HepG2 (cell line): ENCODE data around the gene ABHD17A. TPM values are rescaled to one million over a fixed set of nuclear protein-coding genes. Genes with fewer than 3 reads are reported as not detected.

ENCODE experiments used
- ARNT ChIP-seq: fragments of 450-650 bp; IDR thresholded peaks from 2 replicates; pipeline ENCODE4 v1.6.1; 2017
- HNRNPH1 ChIP-seq: fragments of 200-400 bp; formaldehyde crosslinking; optimal IDR thresholded peaks from 2 replicates; pipeline ENCODE3; 2017; ENCODE audit warnings: mild to moderate bottlenecking, low read depth, low read length
- KDM3A ChIP-seq: IDR thresholded peaks from 2 replicates; pipeline ENCODE4 v1.6.1; 2018; ENCODE audit warnings: low read depth, missing compliant biosample characterization
- KDM5B ChIP-seq: sonication (generic); formaldehyde crosslinking; IDR thresholded peaks from 2 replicates; pipeline ENCODE4 v1.4.0; 2020; ENCODE audit warnings: missing genetic modification reagents, mild to moderate bottlenecking, borderline replicate concordance
- MYNN ChIP-seq: sonication (generic); formaldehyde crosslinking; IDR thresholded peaks from 2 replicates; pipeline ENCODE4 v1.4.0; 2020; ENCODE audit warnings: mild to moderate bottlenecking, low read depth, missing genetic modification reagents
- SALL2 ChIP-seq: sonication (generic); formaldehyde crosslinking; IDR thresholded peaks from 2 replicates; pipeline ENCODE4 v1.8.1; 2023; ENCODE audit warnings: mild to moderate bottlenecking, missing genetic modification reagents, inconsistent platforms
- SAP130 ChIP-seq: IDR thresholded peaks from 2 replicates; pipeline ENCODE4 v1.6.1; 2016; ENCODE audit warnings: low read depth
- SP5 ChIP-seq: IDR thresholded peaks from 2 replicates; pipeline ENCODE4 v1.6.1; 2016; ENCODE audit warnings: low read depth, borderline replicate concordance
- XRCC5 ChIP-seq: fragments of 200-400 bp; formaldehyde crosslinking; optimal IDR thresholded peaks from 2 replicates; pipeline ENCODE3; 2017; ENCODE audit warnings: mild to moderate bottlenecking, low read length
- ZNF644 ChIP-seq: IDR thresholded peaks from 2 replicates; pipeline ENCODE4 v1.6.1; 2016; ENCODE audit warnings: low read depth
- ZNF775 ChIP-seq: sonication (generic); formaldehyde crosslinking; IDR thresholded peaks from 2 replicates; pipeline ENCODE4 v1.4.0; 2020; ENCODE audit warnings: missing genetic modification reagents, mild to moderate bottlenecking, moderate library complexity, borderline replicate concordance
- polyA plus RNA-seq, 8 experiments: library from polyadenylated mRNA; depleted of rRNA in 3 of 8; stranded (reverse) in 7 of 8; unstranded in 1 of 8; fragments of >200 nt; fragmentation: Illumina TruSeq in 4 of 8; extraction: Trizol in 4 of 8; gene quantifications; 2 replicates each; pipeline versions ENCODE4 v1.2.1 to v1.2.3, GENCODE V29; 2011 to 2016; ENCODE audit warnings: low read depth in 4 of 8, missing spikeins in 1 of 8, mixed read lengths in 1 of 8; ENCODE audit not compliant: insufficient read depth in 1 of 8
- total RNA-seq, 5 experiments: library from RNA; depleted of rRNA; stranded (reverse); fragments of >200 nt; fragmentation: Illumina TruSeq; extraction: Trizol; gene quantifications; 2 replicates each; pipeline ENCODE4 v1.2.3, GENCODE V29; 2016; ENCODE audit warnings: low read depth in 1 of 5
- TF ChIP-seq, protein P1 (sequence below): sonication (generic); formaldehyde crosslinking; IDR thresholded peaks from 2 replicates; pipeline ENCODE4 v1.8.1; 2022; ENCODE audit warnings: low read depth, mild to moderate bottlenecking, missing genetic modification reagents
- TF ChIP-seq, protein P2 (sequence below): sonication (generic); formaldehyde crosslinking; IDR thresholded peaks from 2 replicates; pipeline ENCODE4 v1.9.0; 2021; ENCODE audit warnings: missing genetic modification reagents, mild to moderate bottlenecking, borderline replicate concordance
- TF ChIP-seq, protein P3 (sequence below): sonication (generic); formaldehyde crosslinking; IDR thresholded peaks from 2 replicates; pipeline ENCODE4 v1.4.0; 2020; ENCODE audit warnings: mild to moderate bottlenecking, missing genetic modification reagents, borderline replicate concordance
- TF ChIP-seq, protein P4 (sequence below): IDR thresholded peaks from 2 replicates; pipeline ENCODE4 v1.6.1; 2016

Gene ABHD17A
- total and polyA plus RNA-seq, 2 of the 13 experiments (the other 11 are each of a cell fraction or from before 2014, with no cell fraction given) = 27.7 to 40.8 TPM

DNA sequence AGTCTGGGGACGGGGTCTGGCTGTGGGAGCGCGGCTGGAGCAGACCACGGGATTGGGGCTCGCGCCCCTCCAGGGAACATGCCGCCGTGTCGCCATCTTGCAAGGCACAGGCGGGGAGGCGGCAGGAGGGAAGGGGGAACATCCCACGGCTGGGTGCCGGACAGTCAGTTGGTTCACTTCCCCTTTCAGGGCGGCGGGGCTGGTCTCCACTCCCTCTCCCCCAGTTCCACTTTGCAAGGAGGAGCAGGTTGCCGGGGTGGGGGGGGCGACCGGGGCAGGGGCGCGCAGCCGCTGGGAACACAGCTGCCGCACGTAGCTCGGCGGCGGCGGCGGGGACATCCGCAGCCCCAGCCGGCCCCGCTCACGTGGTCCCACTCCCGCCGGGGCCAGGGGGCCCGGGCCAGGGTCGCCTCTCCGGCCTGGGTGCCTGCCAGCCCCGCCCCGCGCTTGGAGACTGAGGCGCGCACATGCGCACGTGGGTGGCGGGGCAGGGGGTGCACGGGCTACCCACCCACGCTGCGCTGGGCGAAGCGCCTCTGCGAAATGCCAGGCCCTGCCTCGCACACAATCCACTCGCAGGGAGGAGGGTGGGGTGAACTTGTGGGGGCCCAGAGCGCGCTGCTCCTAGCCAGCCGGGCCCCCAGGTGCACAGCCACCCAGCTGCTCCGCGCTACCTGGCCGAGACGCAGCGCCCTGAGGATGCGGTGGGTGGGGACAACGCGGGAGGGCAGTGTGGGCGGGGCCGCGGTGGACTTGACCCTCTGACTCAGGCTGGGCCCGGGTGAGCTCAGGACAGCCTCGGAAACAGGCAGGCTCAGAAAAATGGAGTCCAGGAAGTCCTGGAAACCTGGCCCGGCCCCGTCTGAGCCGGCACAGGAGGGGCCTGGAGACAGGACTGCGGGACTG is 28.3 kb downstream of the ABHD17A start (continued):
- TF ChIP-seq, protein P1, sequence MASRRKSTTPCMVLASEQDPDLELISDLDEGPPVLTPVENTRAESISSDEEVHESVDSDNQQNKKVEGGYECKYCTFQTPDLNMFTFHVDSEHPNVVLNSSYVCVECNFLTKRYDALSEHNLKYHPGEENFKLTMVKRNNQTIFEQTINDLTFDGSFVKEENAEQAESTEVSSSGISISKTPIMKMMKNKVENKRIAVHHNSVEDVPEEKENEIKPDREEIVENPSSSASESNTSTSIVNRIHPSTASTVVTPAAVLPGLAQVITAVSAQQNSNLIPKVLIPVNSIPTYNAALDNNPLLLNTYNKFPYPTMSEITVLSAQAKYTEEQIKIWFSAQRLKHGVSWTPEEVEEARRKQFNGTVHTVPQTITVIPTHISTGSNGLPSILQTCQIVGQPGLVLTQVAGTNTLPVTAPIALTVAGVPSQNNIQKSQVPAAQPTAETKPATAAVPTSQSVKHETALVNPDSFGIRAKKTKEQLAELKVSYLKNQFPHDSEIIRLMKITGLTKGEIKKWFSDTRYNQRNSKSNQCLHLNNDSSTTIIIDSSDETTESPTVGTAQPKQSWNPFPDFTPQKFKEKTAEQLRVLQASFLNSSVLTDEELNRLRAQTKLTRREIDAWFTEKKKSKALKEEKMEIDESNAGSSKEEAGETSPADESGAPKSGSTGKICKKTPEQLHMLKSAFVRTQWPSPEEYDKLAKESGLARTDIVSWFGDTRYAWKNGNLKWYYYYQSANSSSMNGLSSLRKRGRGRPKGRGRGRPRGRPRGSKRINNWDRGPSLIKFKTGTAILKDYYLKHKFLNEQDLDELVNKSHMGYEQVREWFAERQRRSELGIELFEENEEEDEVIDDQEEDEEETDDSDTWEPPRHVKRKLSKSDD (CRISPR knock-in tag) = 0 out of 2 replicates have a peak, but pooled peaks have one; percentile 62
- TF ChIP-seq SAP130 (CRISPR knock-in tag) (peak; percentile 69), SP5 (CRISPR knock-in tag) (peak; percentile 96), KDM3A (0 out of 2 replicates have a peak, but pooled peaks have one; percentile 58), MYNN (CRISPR knock-in tag) (no peak), HNRNPH1 (no peak), ZNF775 (CRISPR knock-in tag) (no peak), XRCC5 (peak; percentile 37), ARNT (no peak), KDM5B (CRISPR knock-in tag) (no peak), SALL2 (CRISPR knock-in tag) (no peak), ZNF644 (CRISPR knock-in tag) (no peak)
- TF ChIP-seq, protein P2, sequence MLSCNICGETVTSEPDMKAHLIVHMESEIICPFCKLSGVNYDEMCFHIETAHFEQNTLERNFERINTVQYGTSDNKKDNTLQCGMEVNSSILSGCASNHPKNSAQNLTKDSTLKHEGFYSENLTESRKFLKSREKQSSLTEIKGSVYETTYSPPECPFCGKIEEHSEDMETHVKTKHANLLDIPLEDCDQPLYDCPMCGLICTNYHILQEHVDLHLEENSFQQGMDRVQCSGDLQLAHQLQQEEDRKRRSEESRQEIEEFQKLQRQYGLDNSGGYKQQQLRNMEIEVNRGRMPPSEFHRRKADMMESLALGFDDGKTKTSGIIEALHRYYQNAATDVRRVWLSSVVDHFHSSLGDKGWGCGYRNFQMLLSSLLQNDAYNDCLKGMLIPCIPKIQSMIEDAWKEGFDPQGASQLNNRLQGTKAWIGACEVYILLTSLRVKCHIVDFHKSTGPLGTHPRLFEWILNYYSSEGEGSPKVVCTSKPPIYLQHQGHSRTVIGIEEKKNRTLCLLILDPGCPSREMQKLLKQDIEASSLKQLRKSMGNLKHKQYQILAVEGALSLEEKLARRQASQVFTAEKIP (CRISPR knock-in tag) = no peak
- TF ChIP-seq, protein P3, sequence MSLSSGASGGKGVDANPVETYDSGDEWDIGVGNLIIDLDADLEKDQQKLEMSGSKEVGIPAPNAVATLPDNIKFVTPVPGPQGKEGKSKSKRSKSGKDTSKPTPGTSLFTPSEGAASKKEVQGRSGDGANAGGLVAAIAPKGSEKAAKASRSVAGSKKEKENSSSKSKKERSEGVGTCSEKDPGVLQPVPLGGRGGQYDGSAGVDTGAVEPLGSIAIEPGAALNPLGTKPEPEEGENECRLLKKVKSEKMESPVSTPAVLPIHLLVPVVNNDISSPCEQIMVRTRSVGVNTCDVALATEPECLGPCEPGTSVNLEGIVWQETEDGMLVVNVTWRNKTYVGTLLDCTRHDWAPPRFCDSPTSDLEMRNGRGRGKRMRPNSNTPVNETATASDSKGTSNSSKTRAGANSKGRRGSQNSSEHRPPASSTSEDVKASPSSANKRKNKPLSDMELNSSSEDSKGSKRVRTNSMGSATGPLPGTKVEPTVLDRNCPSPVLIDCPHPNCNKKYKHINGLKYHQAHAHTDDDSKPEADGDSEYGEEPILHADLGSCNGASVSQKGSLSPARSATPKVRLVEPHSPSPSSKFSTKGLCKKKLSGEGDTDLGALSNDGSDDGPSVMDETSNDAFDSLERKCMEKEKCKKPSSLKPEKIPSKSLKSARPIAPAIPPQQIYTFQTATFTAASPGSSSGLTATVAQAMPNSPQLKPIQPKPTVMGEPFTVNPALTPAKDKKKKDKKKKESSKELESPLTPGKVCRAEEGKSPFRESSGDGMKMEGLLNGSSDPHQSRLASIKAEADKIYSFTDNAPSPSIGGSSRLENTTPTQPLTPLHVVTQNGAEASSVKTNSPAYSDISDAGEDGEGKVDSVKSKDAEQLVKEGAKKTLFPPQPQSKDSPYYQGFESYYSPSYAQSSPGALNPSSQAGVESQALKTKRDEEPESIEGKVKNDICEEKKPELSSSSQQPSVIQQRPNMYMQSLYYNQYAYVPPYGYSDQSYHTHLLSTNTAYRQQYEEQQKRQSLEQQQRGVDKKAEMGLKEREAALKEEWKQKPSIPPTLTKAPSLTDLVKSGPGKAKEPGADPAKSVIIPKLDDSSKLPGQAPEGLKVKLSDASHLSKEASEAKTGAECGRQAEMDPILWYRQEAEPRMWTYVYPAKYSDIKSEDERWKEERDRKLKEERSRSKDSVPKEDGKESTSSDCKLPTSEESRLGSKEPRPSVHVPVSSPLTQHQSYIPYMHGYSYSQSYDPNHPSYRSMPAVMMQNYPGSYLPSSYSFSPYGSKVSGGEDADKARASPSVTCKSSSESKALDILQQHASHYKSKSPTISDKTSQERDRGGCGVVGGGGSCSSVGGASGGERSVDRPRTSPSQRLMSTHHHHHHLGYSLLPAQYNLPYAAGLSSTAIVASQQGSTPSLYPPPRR (CRISPR knock-in tag) = peak; percentile 51; the same call in 1 of the 2 replicates
- TF ChIP-seq, protein P4, sequence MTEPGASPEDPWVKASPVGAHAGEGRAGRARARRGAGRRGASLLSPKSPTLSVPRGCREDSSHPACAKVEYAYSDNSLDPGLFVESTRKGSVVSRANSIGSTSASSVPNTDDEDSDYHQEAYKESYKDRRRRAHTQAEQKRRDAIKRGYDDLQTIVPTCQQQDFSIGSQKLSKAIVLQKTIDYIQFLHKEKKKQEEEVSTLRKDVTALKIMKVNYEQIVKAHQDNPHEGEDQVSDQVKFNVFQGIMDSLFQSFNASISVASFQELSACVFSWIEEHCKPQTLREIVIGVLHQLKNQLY (CRISPR knock-in tag) = no peak
